HL-60 (cell line): ENCODE results near the gene FOXO1.

Source experiments
- DNase-seq, 2 experiments: peaks; one replicate each; pipeline ENCODE4 v3.0.0-alpha.2; 2010 to 2020; ENCODE audit warnings: low read depth in 1 of 2, low spot score in 1 of 2
- H3K27ac ChIP-seq: fragments of 250-450 bp; sonication (Bioruptor Pico); replicated peaks from 2 replicates; pipeline ENCODE4 v1.5.1; 2020; ENCODE audit warnings: mild to moderate bottlenecking, moderate library complexity
- H3K27me3 ChIP-seq: fragments of 250-450 bp; sonication (Bioruptor Pico); 2 replicates; pipeline ENCODE4 v1.5.1; 2021; ENCODE audit warnings: mild to moderate bottlenecking, moderate library complexity; ENCODE audit not compliant: insufficient read depth, poor library complexity, severe bottlenecking
- H3K4me3 ChIP-seq: replicated peaks from 2 replicates; pipeline ENCODE4 v1.5.1; 2011; ENCODE audit warnings: mild to moderate bottlenecking, control low read depth, low read length; ENCODE audit not compliant: insufficient read depth
- CTCF ChIP-seq: IDR thresholded peaks from one replicate; pipeline ENCODE4 v1.5.1; 2011; ENCODE audit warnings: low read length, control low read depth, inconsistent platforms; ENCODE audit not compliant: insufficient read depth
- GABPA ChIP-seq: IDR thresholded peaks from 2 replicates; pipeline ENCODE4 v1.6.1; 2012; ENCODE audit warnings: low read depth
- POLR2AphosphoS5 ChIP-seq: IDR thresholded peaks from 2 replicates; pipeline ENCODE4 v1.6.1; 2012; ENCODE audit warnings: low read depth
- REST ChIP-seq: IDR thresholded peaks from 2 replicates; pipeline ENCODE4 v1.6.1; 2012; ENCODE audit warnings: low read depth; ENCODE audit not compliant: insufficient replicate concordance
- SPI1 ChIP-seq: IDR thresholded peaks from 2 replicates; pipeline ENCODE4 v1.6.1; 2012; ENCODE audit warnings: low read depth, mild to moderate bottlenecking, borderline replicate concordance

The FOXO1 gene

GRCh38 chr13:40528881-40529280, 137.6 kb downstream of the FOXO1 start:
- H3K27me3 ChIP-seq = no peaks in the 10 kb centered on the region
- DNase-seq = no peak
- no peak for TF ChIP-seq REST
- TF ChIP-seq POLR2AphosphoS5 = no peak
- no peak for TF ChIP-seq SPI1
- H3K4me3 ChIP-seq = no peak overlapping the region
- H3K27ac ChIP-seq = no peak overlapping the region

GRCh38 chr13:40527914-40528313, 138.5 kb downstream of the FOXO1 start:
- TF ChIP-seq POLR2AphosphoS5 (no peak), GABPA (no peak)
- no peak for DNase-seq
- Histone ChIP-seq H3K27ac (no peak overlapping the region), H3K27me3 (no peaks in the 10 kb centered on the region), H3K4me3 (no peak overlapping the region)

- DNase-seq = no peak
These were observed 144.2 kb downstream of the FOXO1 start for GRCh38 chr13:40522282-40522681.

GRCh38 chr13:40520916-40521315, 145.5 kb downstream of the FOXO1 start:
- DNase-seq = no peak
- TF ChIP-seq CTCF (no peak), POLR2AphosphoS5 (no peak), GABPA (no peak), SPI1 (no peak), REST (no peak)
- H3K27ac ChIP-seq = no peak overlapping the region
- no peak overlapping the region for H3K4me3 ChIP-seq
- peaks cover 7% of the 10 kb centered on the region for H3K27me3 ChIP-seq

More at GRCh38 chr13:40522282-40522681, 144.2 kb downstream of the FOXO1 start:
- TF ChIP-seq POLR2AphosphoS5 = no peak
- no peak for TF ChIP-seq CTCF
- TF ChIP-seq REST = no peak
- TF ChIP-seq SPI1 = no peak
- TF ChIP-seq GABPA = no peak
- Histone ChIP-seq H3K4me3 (no peak overlapping the region), H3K27me3 (peaks cover 7% of the 10 kb centered on the region), H3K27ac (no peak overlapping the region)
